Activated CD8-positive, alpha-beta memory T cell treated with anti-CD3 and anti-CD28 coated beads, Interleukin-2, amount 50 U/mL, for 4 hours (primary cell): ENCODE measurements around the gene MIEF1.
"Not testable (repeated sequence)": the region's sequence is repeated elsewhere in the genome, so short reads cannot be mapped to it uniquely, and the experiment has no call there.

Source experiments
- DNase-seq: peaks from one replicate; pipeline ENCODE4 v3.0.0-alpha.2; 2020

The MIEF1 gene

GRCh38 chr22:39517470-39517869, 15.4 kb downstream of the MIEF1 start:
- DNase-seq: no peak

GRCh38 chr22:39518144-39518786, 16.2 kb downstream of the MIEF1 start:
- DNase-seq: no peak

GRCh38 chr22:39518996-39519680, 17.0 kb downstream of the MIEF1 start:
- DNase-seq: no peak

GRCh38 chr22:39519681-39520225, 17.7 kb downstream of the MIEF1 start:
- peak; percentile 95 for DNase-seq

GRCh38 chr22:39520226-39521105, 18.4 kb downstream of the MIEF1 start, which contains the start of gene ATF4:
Gene ATF4 (plus strand): TSS chr22:39520562. CDS start chr22:39521446, 884 bp downstream.
- peak; percentile 91 for DNase-seq

- not testable (repeated sequence) for DNase-seq
Observed at GRCh38 chr22:39521106-39521885, 19.2 kb downstream of the MIEF1 start.

DNA sequence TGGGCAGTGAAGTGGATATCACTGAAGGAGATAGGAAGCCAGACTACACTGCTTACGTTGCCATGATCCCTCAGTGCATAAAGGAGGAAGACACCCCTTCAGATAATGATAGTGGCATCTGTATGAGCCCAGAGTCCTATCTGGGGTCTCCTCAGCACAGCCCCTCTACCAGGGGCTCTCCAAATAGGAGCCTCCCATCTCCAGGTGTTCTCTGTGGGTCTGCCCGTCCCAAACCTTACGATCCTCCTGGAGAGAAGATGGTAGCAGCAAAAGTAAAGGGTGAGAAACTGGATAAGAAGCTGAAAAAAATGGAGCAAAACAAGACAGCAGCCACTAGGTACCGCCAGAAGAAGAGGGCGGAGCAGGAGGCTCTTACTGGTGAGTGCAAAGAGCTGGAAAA, 20.0 kb downstream of the MIEF1 start:
- DNase-seq: not testable (repeated sequence)

- no peak for DNase-seq
Observed at GRCh38 chr22:39522567-39523300, 20.6 kb downstream of the MIEF1 start.

DNA sequence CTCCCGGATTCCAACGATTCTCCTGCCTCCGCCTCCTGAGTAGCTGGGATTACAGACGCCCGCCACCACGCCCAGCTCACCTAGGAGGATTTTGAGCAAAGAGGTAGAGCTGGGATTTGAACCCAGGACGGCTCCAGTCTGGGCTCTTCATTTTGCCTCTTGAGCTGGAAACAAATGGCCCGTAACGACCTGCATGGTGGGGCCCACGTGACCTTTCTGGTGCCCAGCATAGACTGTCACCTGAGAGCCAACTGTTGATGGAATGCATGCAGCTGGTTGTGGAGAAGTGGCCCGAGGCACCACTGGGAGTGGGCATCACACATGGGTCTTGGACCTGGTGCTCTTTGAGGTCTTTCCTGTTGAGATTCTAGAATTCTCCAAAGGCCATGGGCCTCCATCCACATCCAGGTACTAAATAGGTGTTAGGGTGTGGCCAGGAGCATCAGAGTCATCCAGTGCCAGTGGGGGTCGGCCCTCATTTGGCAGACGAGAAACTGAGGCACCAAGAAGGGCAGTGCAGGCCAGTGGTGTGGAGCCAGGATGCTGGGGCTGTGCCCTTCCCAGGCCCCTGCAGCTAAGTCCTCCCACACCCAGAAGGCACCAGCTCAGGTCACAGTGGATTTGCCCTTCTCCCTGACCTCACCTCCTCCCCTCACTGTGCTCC, 22.1 kb downstream of the MIEF1 start:
- no peak for DNase-seq

- DNase-seq: no peak
Observed at GRCh38 chr22:39524753-39525657, 22.9 kb downstream of the MIEF1 start.

DNA sequence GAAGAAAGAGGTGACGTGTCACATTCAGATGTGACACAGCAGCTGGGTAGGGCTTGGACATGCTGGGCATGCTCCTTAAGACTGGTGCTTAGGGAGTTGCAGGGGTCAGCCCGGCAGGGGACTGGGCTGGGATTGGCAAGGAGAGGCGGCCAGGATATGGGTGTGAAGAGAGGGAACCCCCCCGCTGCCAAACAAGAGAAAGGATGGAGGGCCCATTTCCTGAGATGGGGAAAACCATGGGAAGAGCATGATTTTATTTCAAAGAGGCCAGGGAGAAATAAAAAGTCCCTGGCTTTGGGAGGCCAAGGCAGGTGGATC, 23.5 kb downstream of the MIEF1 start:
- no peak for DNase-seq

GRCh38 chr22:39526736-39527171, 24.7 kb downstream of the MIEF1 start:
- no peak for DNase-seq

- no peak for DNase-seq
Observed at GRCh38 chr22:39527481-39527961, 25.4 kb downstream of the MIEF1 start.

- DNase-seq: no peak
Observed at GRCh38 chr22:39528080-39528661, 26.1 kb downstream of the MIEF1 start.

DNA sequence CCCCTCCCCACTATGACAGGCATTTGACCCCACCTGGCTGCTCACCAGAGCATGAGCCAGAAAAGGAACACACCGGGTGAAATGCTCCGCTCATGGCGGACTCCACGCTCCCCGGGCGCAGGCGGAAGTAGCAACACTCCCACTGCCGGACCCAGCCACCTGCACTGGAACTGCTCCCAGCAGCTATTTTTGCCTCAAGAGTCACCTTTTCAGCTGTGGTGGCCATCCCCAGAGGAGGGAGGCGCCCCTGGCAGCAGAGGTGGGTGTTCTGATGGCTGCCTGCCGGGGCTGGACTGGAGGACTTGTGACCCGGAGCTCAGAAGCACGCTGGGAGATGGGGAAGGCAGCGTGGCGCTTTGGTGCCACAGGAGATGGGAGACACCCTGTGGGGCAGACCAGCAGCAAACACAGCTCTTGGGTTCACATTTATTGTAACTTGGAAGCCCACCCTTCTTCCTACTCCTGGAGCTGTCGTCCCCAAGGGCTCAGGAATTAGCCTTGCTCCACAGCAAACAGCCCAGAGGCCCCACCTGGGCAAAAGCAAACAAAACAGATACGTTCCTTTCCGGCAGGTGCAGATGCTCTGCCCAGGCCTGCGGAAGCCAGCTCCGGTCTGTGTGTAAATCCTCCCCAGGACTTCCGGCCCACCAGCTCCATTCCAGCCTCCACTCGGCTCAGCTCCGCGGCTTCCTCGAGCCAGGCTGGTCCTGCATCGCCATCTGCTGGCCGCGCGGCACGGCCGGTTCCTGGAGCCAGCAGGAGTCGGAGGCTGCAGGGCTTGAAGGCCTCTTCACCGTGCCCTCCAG, 26.8 kb downstream of the MIEF1 start:
- peak; percentile 86 for DNase-seq

GRCh38 chr22:39529487-39529851, 27.4 kb downstream of the MIEF1 start:
- DNase-seq: no peak

DNA sequence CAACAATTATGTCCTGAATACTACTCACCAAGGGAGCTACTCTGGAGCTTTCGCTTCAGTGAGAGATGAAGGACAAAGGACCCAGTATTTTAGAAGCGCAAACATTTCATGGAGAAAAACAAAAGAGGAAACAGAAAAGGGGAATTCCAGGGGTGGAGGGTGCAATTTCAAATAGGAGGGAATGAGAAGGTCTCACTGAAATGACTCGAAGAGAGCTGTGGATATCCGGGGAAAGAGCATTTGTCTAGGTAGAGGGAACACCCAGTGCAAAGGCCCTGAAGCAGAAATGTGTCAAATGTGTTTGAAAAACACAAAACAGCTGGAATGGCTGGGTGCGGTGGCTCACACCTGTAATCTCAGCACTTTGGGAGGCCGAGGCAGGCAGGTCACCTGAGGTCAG, 28.0 kb downstream of the MIEF1 start:
- DNase-seq: no peak

DNA sequence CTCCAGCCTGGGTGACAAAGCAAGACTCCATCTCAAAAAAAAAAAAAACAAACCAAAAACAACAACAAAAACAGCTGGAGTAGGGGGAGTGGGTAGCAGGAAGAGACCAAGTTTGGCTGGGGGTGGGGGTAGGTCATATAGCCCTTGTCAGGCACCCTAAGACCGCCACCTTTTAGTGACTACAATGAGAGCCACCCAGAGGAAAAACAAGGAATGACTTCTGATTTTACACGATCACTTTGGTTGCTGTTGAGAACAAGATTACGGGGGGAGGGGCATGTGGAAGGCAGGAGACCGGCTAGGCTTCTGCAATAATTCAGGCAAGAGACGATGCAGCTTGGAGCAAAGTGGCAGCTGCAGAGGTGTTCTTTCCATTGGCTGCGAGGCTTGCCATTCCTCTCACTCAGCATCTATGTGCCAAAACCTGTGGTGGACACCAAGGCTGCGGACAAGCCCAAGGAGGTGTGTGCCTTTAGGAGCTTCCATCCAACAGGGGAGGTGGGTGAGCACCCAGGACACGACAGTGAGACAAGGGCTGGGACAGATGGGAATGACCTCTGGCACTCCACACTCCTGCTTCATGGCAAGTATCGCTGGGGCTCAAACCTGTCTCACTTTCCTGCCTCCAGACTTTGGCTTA, 28.7 kb downstream of the MIEF1 start:
- DNase-seq: no peak
